ENCODE data around the gene PARS2. TPM values are rescaled to one million over a fixed set of nuclear protein-coding genes. Genes with fewer than 3 reads are reported as not detected.

PARS2 gene
- polyA plus RNA-seq, 1 donor, result 7.3 TPM

DNA sequence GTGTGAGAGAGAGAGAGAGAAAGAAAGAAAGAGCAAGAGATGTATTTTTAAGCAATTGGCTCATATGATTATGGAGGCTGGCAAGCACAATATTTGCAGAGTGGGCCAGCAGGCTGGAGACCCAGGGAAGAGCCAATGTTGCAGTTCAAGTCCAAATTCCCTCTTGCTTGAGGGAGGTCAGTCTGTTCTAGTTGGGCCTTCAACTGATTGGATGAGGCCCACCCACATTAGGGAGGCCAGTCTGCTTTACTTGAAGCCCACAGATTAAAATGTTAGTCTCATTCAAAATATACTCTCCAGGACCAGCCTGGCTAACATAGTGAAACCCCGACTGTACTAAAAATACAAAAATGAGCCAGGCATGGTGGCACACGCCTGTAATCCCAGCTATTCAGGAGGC is 8.6 kb upstream of the PARS2 start:
- Histone ChIP-seq H3K4me3 (ENCODE audit: low read length) (no peak overlapping the region), H3K4me1 (ENCODE audit: control insufficient read depth, insufficient read depth, low read length) (no peaks in the 10 kb centered on the region), H3K36me3 (ENCODE audit: control insufficient read depth, insufficient read depth, low read length) (no peaks in the 10 kb centered on the region), H3K9me3 (ENCODE audit: control insufficient read depth, low read depth, low read length) (no peaks in the 10 kb centered on the region), H3K27me3 (ENCODE audit: control insufficient read depth, insufficient read depth, low read length) (no peaks in the 10 kb centered on the region), H3K27ac (ENCODE audit: low read length) (no peak overlapping the region)
- no CpG with 5 or more reads among the region's 2 CpGs for WGBS (ENCODE audit: insufficient coverage, low lambda C conversion rate)
- DNase-seq, result no peak

DNA sequence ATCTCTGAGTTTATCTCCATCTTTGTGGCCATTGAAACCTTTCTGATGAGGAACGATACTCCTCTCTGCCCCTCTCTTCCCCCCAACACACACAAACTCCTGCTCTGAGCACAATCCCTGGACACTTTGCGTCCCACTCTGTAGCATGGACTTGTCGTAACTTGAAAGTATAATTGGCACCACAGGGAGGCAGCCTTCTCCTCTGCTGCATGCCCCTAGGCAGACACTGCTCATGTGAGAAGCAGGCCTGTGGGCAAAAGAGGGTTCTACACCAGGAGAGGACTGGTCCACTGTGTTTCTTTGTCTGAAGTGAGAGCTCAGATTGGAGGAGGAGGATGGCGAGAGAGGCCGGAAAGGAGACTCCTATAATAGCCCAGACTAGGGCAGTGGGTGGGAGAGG is 3.8 kb upstream of the PARS2 start:
- no peak overlapping the region for H3K27ac ChIP-seq (ENCODE audit: low read length)
- 100% methylated on average over 2 of the region's 5 CpGs for WGBS (ENCODE audit: insufficient coverage, low lambda C conversion rate)
- no peaks in the 10 kb centered on the region for H3K36me3 ChIP-seq (ENCODE audit: control insufficient read depth, insufficient read depth, low read length)
- H3K27me3 ChIP-seq (ENCODE audit: control insufficient read depth, insufficient read depth, low read length), result no peaks in the 10 kb centered on the region
- no peaks in the 10 kb centered on the region for H3K9me3 ChIP-seq (ENCODE audit: control insufficient read depth, low read depth, low read length)
- H3K4me3 ChIP-seq (ENCODE audit: low read length), result no peak overlapping the region
- peaks cover 6% of the 10 kb centered on the region for H3K4me1 ChIP-seq (ENCODE audit: control insufficient read depth, insufficient read depth, low read length)
- DNase-seq, result peak; percentile 23 to 32

DNA sequence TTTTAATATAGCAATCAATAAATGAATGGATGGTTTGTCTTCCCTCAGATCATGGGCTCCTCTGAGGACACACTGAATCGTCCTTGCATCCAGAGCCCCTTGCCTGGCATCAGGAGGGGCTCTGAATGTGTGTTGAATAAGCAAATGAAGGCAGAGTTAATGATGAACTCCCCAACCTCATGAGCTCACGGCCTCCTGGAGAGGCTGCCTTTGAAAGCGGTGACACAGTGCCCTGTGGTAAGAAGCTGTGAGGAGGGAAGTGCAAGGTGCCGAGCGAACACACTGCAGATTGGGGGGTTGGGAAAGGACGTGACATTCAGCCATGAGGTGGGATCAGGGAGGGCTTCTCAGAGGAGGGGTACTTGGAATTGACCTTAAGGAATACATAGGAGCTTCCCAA is 3.2 kb upstream of the PARS2 start:
- Histone ChIP-seq H3K27me3 (ENCODE audit: control insufficient read depth, insufficient read depth, low read length) (no peaks in the 10 kb centered on the region), H3K4me3 (ENCODE audit: low read length) (no peak overlapping the region), H3K4me1 (ENCODE audit: control insufficient read depth, insufficient read depth, low read length) (peaks cover 8% of the 10 kb centered on the region), H3K27ac (ENCODE audit: low read length) (no peak overlapping the region), H3K9me3 (ENCODE audit: control insufficient read depth, low read depth, low read length) (no peaks in the 10 kb centered on the region), H3K36me3 (ENCODE audit: control insufficient read depth, insufficient read depth, low read length) (no peaks in the 10 kb centered on the region)
- no peak for DNase-seq
- no CpG with 5 or more reads among the region's 6 CpGs for WGBS (ENCODE audit: insufficient coverage, low lambda C conversion rate)

DNA sequence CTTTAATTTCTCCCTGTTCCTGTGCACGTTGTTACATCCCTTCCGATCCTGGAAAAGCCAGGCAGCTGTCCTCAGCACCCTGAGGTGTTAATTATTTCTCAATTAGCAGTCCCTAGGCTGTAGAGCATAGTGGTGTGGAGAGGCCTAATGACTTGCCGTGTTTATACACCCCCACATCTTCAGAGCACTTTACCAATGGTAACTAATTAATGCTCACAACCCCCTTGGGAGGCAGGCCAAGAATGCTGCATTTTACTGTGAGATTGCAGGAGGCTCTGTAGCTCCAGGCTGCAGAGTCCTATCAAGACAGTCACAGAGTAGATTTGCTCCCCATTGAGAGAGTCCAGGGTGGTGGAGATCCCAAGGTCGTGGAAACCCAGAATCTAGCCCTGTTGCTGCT is 2.4 kb upstream of the PARS2 start:
- no peak for DNase-seq
- Histone ChIP-seq H3K36me3 (ENCODE audit: control insufficient read depth, insufficient read depth, low read length) (no peaks in the 10 kb centered on the region), H3K4me3 (ENCODE audit: low read length) (no peak overlapping the region), H3K27ac (ENCODE audit: low read length) (no peak overlapping the region), H3K9me3 (ENCODE audit: control insufficient read depth, low read depth, low read length) (no peaks in the 10 kb centered on the region), H3K4me1 (ENCODE audit: control insufficient read depth, insufficient read depth, low read length) (peaks cover 8% of the 10 kb centered on the region), H3K27me3 (ENCODE audit: control insufficient read depth, insufficient read depth, low read length) (no peaks in the 10 kb centered on the region)
- no CpG with 5 or more reads among the region's 4 CpGs for WGBS (ENCODE audit: insufficient coverage, low lambda C conversion rate)

DNA sequence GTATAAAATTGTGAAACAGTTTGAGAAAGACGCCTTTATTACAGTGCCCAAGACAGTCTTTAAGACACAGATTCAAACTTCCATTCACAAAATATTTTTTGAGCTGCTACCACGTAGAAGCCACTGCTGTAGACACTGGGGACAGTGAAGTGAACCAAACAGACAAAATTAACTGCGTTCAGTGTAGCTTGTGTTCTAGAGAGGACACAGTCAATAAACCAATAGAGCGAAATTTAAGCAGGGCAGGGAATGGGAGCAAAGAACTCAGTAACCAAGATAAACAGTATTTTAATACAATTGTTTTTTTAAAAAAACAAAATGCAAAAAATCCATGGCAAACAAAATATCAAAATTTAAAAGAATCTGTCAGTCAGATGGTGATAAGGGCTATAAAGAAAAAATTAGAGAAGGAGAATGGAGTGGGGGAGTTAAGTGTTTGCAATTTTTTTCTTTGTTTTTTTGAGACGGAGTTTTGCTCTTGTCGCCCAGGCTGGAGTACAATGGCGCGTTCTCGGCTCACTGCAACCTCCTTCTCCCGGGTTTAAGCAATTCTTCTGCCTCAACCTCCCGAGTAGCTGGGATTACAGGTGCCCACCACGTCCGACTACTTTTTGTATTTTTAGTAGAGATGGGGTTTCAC is 719 bp upstream of the PARS2 start:
- Histone ChIP-seq H3K4me3 (ENCODE audit: low read length) (peak overlapping the region; percentile 40), H3K4me1 (ENCODE audit: control insufficient read depth, insufficient read depth, low read length) (peaks cover 8% of the 10 kb centered on the region), H3K36me3 (ENCODE audit: control insufficient read depth, insufficient read depth, low read length) (no peaks in the 10 kb centered on the region), H3K9me3 (ENCODE audit: control insufficient read depth, low read depth, low read length) (no peaks in the 10 kb centered on the region), H3K27me3 (ENCODE audit: control insufficient read depth, insufficient read depth, low read length) (no peaks in the 10 kb centered on the region), H3K27ac (ENCODE audit: low read length) (peak overlapping the region; percentile 11)
- 60% methylated on average over 1 of the region's 13 CpGs for WGBS (ENCODE audit: insufficient coverage, low lambda C conversion rate)
- no peak for DNase-seq

DNA sequence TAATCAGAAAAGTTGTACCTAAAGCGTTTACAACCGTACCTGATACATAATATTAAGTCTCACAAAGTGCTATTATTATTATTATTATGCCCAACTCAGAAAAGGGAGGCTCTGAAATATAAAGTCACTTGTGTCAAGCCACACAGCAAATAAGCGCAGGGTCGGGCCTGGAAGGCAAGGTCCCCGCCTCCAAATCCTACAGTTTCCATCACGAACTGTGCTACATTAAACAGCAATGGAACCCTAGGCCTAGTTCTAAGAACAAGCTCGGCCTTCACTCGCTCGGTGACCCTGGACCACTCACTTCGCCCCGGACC is 549 bp downstream of the PARS2 start:
- Histone ChIP-seq H3K27ac (ENCODE audit: low read length) (peak overlapping the region; percentile 73), H3K9me3 (ENCODE audit: control insufficient read depth, low read depth, low read length) (no peaks in the 10 kb centered on the region), H3K4me1 (ENCODE audit: control insufficient read depth, insufficient read depth, low read length) (peaks cover 8% of the 10 kb centered on the region), H3K36me3 (ENCODE audit: control insufficient read depth, insufficient read depth, low read length) (peaks cover 4% of the 10 kb centered on the region), H3K27me3 (ENCODE audit: control insufficient read depth, insufficient read depth, low read length) (no peaks in the 10 kb centered on the region), H3K4me3 (ENCODE audit: low read length) (peak overlapping the region; percentile 82)
- DNase-seq, result no peak
- no CpG with 5 or more reads among the region's 11 CpGs for WGBS (ENCODE audit: insufficient coverage, low lambda C conversion rate)

DNA sequence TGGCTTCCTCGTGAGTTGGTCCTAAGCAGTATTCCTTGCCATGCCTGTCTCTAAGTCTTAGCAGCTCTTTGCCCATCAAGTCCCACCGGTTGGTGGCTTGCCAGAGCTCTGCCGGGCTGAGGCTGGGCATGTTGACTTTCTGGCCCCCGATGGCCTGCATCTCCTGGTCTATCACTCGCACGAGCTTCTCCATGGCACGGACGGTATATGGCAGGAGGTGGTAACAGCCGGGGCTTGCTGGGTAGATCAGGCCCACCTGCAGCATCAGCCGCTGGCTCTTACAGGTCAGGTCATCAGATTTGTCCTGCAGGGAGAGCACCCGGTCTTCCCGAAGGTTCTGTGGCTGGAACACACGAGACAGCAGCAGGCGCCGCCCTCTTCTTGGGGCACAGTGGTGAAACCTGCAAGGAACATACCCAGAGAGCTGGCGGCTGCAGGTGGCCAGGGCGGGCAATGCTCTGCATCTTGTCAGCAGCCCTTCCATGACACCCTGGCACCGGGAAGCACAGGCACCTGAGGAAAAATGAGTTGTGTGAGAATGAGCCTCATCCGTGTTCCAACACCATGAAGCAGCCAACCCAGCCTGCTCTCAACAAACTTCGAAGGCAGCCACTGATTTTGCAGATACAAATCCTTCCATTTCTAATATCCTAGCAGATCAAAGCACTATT is 5.5 kb downstream of the PARS2 start:
- Histone ChIP-seq H3K4me3 (ENCODE audit: low read length) (no peak overlapping the region), H3K27me3 (ENCODE audit: control insufficient read depth, insufficient read depth, low read length) (no peaks in the 10 kb centered on the region), H3K27ac (ENCODE audit: low read length) (no peak overlapping the region), H3K36me3 (ENCODE audit: control insufficient read depth, insufficient read depth, low read length) (peaks cover 30% of the 10 kb centered on the region), H3K4me1 (ENCODE audit: control insufficient read depth, insufficient read depth, low read length) (peaks cover 8% of the 10 kb centered on the region), H3K9me3 (ENCODE audit: control insufficient read depth, low read depth, low read length) (no peaks in the 10 kb centered on the region)
- DNase-seq, result no peak
- 80% methylated on average over 1 of the region's 20 CpGs for WGBS (ENCODE audit: insufficient coverage, low lambda C conversion rate)

DNA sequence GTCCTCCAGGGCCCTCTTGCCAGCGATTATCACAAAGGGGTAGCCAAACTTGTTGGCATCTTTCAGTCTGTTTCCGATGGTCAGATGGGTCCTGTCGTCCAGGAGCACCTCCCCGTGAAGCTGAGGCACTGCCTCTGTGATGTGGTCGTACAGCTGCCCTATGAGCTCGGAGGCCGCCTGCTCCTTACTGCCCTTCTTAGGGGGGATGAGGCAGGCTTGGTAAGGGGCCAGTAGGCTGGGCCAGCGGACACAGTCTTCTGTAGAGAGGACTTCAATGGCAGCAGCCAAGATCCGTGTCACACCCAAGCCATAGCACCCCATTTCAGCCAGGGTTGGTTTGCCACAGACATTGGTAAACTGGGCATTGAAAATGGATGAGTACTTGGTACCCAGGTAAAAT is 6.5 kb downstream of the PARS2 start:
- no peaks in the 10 kb centered on the region for H3K9me3 ChIP-seq (ENCODE audit: control insufficient read depth, low read depth, low read length)
- H3K27me3 ChIP-seq (ENCODE audit: control insufficient read depth, insufficient read depth, low read length), result no peaks in the 10 kb centered on the region
- H3K27ac ChIP-seq (ENCODE audit: low read length), result no peak overlapping the region
- no peak overlapping the region for H3K4me3 ChIP-seq (ENCODE audit: low read length)
- H3K36me3 ChIP-seq (ENCODE audit: control insufficient read depth, insufficient read depth, low read length), result peaks cover 30% of the 10 kb centered on the region
- DNase-seq, result no peak
- H3K4me1 ChIP-seq (ENCODE audit: control insufficient read depth, insufficient read depth, low read length), result peaks cover under 1% of the 10 kb centered on the region
- WGBS (ENCODE audit: insufficient coverage, low lambda C conversion rate), result no CpG with 5 or more reads among the region's 9 CpGs

DNA sequence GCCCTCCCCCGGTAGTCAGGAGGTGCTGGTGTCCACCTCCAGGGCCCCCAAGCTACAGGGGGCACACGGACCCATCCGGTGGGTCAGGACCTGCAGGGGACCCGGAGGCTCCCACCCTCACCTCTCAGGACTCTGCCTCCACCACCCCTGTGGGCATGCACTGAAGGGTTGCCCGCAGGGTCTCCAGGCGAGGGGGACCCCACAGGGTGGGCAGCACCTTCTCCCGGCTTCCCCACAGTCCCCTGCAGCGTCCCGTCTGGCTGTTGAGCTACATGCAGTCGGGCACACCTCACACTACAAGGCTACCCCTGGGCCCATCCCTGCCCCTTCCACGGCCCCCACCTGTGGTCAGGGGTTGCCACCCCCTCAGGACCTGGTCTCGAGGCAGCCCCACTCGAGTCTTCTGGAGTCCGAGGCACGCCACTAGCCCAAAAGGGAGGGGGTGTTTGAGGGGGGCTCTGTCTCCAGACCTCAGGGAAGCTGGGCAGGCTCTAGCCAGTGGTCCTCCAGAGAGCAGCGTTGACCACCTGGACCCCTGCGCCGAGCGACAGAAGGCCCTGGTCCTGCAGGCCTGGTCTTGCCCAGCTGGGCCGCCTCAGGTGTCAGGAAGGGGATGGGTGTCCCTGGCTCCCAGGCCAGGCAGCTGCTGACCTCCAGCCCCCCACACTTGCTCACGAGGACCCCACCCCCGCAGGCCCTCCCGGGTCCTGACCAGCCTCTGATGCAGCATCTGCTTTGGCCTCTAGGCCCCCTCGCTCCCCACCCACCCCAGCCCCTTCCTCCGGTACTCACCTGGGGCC is 9.6 kb downstream of the PARS2 start:
- Histone ChIP-seq H3K27ac (ENCODE audit: low read length) (no peak overlapping the region), H3K9me3 (ENCODE audit: control insufficient read depth, low read depth, low read length) (no peaks in the 10 kb centered on the region), H3K4me1 (ENCODE audit: control insufficient read depth, insufficient read depth, low read length) (no peaks in the 10 kb centered on the region), H3K36me3 (ENCODE audit: control insufficient read depth, insufficient read depth, low read length) (peaks cover 30% of the 10 kb centered on the region), H3K27me3 (ENCODE audit: control insufficient read depth, insufficient read depth, low read length) (no peaks in the 10 kb centered on the region), H3K4me3 (ENCODE audit: low read length) (no peak overlapping the region)
- no CpG with 5 or more reads among the region's 25 CpGs for WGBS (ENCODE audit: insufficient coverage, low lambda C conversion rate)
- no peak for DNase-seq

DNA sequence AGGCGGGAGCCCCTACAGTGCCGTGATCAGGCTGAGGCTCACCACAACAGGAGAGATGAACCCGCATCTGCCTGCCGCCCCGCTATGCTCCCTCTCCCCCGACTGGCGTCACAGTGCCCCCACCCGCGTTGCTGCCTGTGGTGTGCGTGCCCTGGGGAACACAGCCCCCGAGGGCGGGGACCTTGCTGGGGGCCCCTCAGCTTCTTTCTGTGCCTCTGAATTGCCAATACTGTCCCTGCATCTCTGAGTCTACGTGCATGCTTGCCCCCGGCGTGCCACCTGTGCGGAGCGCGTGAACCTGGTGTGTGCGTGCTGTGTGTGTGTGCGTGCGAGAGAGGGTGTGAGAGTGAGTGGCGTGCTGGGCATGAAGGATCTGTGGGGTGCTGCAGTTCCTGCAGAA is 10.3 kb downstream of the PARS2 start:
- no peaks in the 10 kb centered on the region for H3K27me3 ChIP-seq (ENCODE audit: control insufficient read depth, insufficient read depth, low read length)

More for the DNA sequence above, 10.3 kb downstream of the PARS2 start:
- Histone ChIP-seq H3K4me3 (ENCODE audit: low read length) (no peak overlapping the region), H3K36me3 (ENCODE audit: control insufficient read depth, insufficient read depth, low read length) (peaks cover 29% of the 10 kb centered on the region), H3K9me3 (ENCODE audit: control insufficient read depth, low read depth, low read length) (no peaks in the 10 kb centered on the region), H3K4me1 (ENCODE audit: control insufficient read depth, insufficient read depth, low read length) (no peaks in the 10 kb centered on the region), H3K27ac (ENCODE audit: low read length) (no peak overlapping the region)
- no CpG with 5 or more reads among the region's 22 CpGs for WGBS (ENCODE audit: insufficient coverage, low lambda C conversion rate)
- no peak for DNase-seq
